ENCODE results near the gene MEIS1. TPM values are rescaled to one million over a fixed set of nuclear protein-coding genes. Genes with fewer than 3 reads are reported as not detected.

The MEIS1 gene
- total RNA-seq, 3 donors from 2014 or later = 23.2 to 196 (median 33.4) TPM

GRCh38 chr2:66555501-66556324 is 120.8 kb downstream of the MEIS1 start:
- H3K36me3 ChIP-seq (ENCODE audit: low read depth) = no peaks in the 10 kb centered on the region
- H3K9me3 ChIP-seq = no peaks in the 10 kb centered on the region
- no peak overlapping the region for H3K4me3 ChIP-seq
- intact Hi-C loops (cut with DNase I, micrococcal nuclease) = no loop called here
- no peak for TF ChIP-seq CTCF (IDR thresholded peaks at IDR 0.05)
- no peak for ATAC-seq
- no peaks in the 10 kb centered on the region for H3K4me1 ChIP-seq (ENCODE audit: low read depth)
- no peak for DNase-seq

GRCh38 chr2:66559672-66560071 is 124.7 kb downstream of the MEIS1 start:
- H3K4me3 ChIP-seq = no peak overlapping the region
- no peaks in the 10 kb centered on the region for H3K4me1 ChIP-seq (ENCODE audit: low read depth)
- DNase-seq (no peak), ATAC-seq (no peak)
- intact Hi-C loops (cut with DNase I, micrococcal nuclease) = no loop called here
- H3K36me3 ChIP-seq (ENCODE audit: low read depth) = no peaks in the 10 kb centered on the region
- H3K9me3 ChIP-seq = no peaks in the 10 kb centered on the region
- no peak for TF ChIP-seq CTCF (IDR thresholded peaks at IDR 0.05)

- H3K9me3 ChIP-seq = no peaks in the 10 kb centered on the region
- DNase-seq (no peak), ATAC-seq (no peak)
- H3K4me3 ChIP-seq = no peak overlapping the region
- H3K36me3 ChIP-seq (ENCODE audit: low read depth) = no peaks in the 10 kb centered on the region
- no peaks in the 10 kb centered on the region for H3K4me1 ChIP-seq (ENCODE audit: low read depth)
- intact Hi-C loops (cut with DNase I, micrococcal nuclease) = no loop called here
- no peak for TF ChIP-seq CTCF (IDR thresholded peaks at IDR 0.05)
Measured at GRCh38 chr2:66560683-66561082, 125.8 kb downstream of the MEIS1 start.

GRCh38 chr2:66561645-66562303 is 126.8 kb downstream of the MEIS1 start:
- no peak for DNase-seq
- no peaks in the 10 kb centered on the region for H3K4me1 ChIP-seq (ENCODE audit: low read depth)
- TF ChIP-seq CTCF (IDR thresholded peaks at IDR 0.05) = no peak

GRCh38 chr2:66562304-66562685 is 127.4 kb downstream of the MEIS1 start:
- no peaks in the 10 kb centered on the region for H3K9me3 ChIP-seq
- intact Hi-C loops (cut with DNase I, micrococcal nuclease) = no loop called here
- DNase-seq = no peak
- no peak overlapping the region for H3K4me3 ChIP-seq
- no peak for TF ChIP-seq CTCF (IDR thresholded peaks at IDR 0.05)
- no peaks in the 10 kb centered on the region for H3K4me1 ChIP-seq (ENCODE audit: low read depth)
- no peak for ATAC-seq
- H3K36me3 ChIP-seq (ENCODE audit: low read depth) = no peaks in the 10 kb centered on the region

More at GRCh38 chr2:66561645-66562303, 126.8 kb downstream of the MEIS1 start:
- Histone ChIP-seq H3K4me3 (no peak overlapping the region), H3K36me3 (ENCODE audit: low read depth) (no peaks in the 10 kb centered on the region), H3K9me3 (no peaks in the 10 kb centered on the region)
- no peak for ATAC-seq
- intact Hi-C loops (cut with DNase I, micrococcal nuclease) = no loop called here
